Glomerular visceral epithelial cell (primary cell): ENCODE results near the gene SLC45A3.
A peak's percentile ranks its signal among the peaks of the same experiment; 100 is the strongest.
"Not testable (repeated sequence)": the region's sequence is repeated elsewhere in the genome, so short reads cannot be mapped to it uniquely, and the experiment has no call there.

Experiments
- DNase-seq: peaks from one replicate; pipeline ENCODE4 v3.0.0-alpha.2; 2016; ENCODE audit errors: extremely low spot score

Gene SLC45A3

DNA sequence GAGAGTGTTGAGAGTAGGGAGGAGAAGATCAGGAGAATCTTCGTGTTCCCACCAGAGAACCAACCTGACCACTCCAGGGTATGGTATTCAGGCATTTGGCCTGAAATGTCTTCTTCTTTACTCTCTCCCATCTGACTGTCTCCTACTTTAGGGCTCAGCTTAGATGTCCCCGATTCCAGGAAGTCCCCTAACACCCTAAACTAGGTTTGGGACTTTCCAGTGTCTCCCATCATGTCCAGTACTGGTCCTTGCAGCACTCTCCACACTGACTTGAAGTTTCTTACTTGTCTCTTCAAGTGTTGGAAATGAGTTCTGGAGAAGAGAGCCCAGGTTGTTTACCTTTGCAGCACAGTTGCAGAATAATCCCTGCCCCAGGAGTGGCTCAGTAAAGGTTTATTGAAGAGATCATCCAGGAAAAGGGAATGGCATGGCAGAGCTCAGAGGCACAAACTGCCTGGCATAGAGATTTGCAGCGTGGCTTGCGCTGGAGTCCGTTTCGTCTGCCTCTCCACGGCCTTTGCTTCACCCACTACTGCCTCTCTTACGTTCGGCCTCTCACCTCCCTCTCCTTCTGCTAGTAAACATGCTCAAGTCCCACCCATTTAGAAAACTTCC lies 42.3 kb downstream of the SLC45A3 start:
- no peak for DNase-seq

GRCh38 chr1:205636732-205637131 lies 43.6 kb downstream of the SLC45A3 start:
- DNase-seq, result no peak

- DNase-seq, result not testable (repeated sequence)
Observed at GRCh38 chr1:205636138-205636530, 44.2 kb downstream of the SLC45A3 start.

- DNase-seq, result no peak
Observed at GRCh38 chr1:205633421-205633976, 46.8 kb downstream of the SLC45A3 start.

GRCh38 chr1:205632669-205633169 lies 47.6 kb downstream of the SLC45A3 start:
- DNase-seq, result no peak

- peak; percentile 98 for DNase-seq
Observed at GRCh38 chr1:205631768-205632668, 48.3 kb downstream of the SLC45A3 start, which contains the start of gene ELK4. Gene ELK4 (minus strand): TSS chr1:205632011. CDS start chr1:205623882, 8,129 bp downstream.

- peak; percentile 88 for DNase-seq
Observed at GRCh38 chr1:205631010-205631767, 49.1 kb downstream of the SLC45A3 start.

- no peak for DNase-seq
Observed at GRCh38 chr1:205630651-205631009, 49.7 kb downstream of the SLC45A3 start.

- peak; percentile 25 for DNase-seq
Observed at GRCh38 chr1:205630241-205630640, 50.1 kb downstream of the SLC45A3 start.

- DNase-seq, result peak; percentile 11
Observed at GRCh38 chr1:205629751-205630150, 50.6 kb downstream of the SLC45A3 start.

GRCh38 chr1:205627956-205628355 lies 52.4 kb downstream of the SLC45A3 start:
- DNase-seq, result no peak

GRCh38 chr1:205626216-205626615 lies 54.1 kb downstream of the SLC45A3 start:
- no peak for DNase-seq

DNA sequence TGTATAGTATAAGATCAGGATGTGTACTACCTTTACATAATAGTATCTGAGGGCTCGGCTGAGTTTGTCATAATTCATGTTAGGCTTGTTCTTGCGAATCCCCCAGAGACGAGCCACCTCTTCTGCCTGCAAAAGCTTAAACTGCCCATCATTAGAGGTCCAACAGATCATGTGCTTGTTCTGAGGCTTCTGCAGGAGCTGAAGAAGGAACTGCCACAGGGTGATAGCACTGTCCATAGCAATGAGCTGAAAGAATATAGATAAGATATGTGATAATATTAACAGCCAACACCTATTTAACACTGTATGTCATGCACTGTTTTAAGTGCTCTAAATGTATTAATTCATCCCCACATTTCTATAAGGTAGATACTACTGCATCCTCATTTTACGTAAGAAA lies 56.7 kb downstream of the SLC45A3 start:
- no peak for DNase-seq

GRCh38 chr1:205620269-205620668 lies 60.0 kb downstream of the SLC45A3 start:
- DNase-seq, result no peak

DNA sequence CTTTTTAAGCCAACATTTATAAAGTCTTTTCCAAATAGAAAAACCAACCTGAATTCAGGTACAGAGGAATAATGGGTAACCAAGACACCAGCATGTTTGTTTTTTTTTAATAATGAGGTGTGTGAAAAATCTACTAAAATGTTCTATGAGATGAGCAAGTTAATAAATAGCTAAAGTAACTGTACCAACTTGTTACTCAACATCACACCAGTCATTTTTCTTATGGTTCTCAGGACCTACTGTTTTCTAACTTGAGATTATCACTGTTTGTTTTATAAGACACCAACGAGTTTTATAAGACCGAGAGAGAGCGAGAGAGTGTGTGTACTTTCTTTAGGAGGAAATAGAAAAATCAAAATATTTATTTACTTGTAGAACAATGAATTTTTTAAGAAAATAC lies 60.9 kb downstream of the SLC45A3 start:
- no peak for DNase-seq

- DNase-seq, result no peak
Observed at GRCh38 chr1:205616563-205617293, 63.6 kb downstream of the SLC45A3 start.

DNA sequence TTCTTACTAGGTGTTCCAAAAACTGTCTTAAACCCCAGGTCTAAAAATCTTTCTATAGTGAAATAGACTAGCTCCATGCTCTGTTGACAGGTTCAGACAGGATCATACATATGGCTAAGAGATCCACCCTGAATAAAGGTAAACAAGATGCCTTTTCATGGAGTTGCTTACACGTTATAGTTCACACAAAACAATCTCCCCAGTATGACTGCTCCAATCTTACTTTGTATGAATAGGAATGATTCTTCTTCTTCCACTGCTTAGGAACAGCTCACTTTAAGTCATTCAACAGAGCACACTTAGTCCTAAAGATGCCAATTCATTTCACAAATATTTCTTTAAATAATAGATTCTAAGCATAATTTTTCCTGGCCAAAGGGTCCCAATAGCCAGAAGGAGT lies 64.5 kb downstream of the SLC45A3 start:
- DNase-seq, result no peak

DNA sequence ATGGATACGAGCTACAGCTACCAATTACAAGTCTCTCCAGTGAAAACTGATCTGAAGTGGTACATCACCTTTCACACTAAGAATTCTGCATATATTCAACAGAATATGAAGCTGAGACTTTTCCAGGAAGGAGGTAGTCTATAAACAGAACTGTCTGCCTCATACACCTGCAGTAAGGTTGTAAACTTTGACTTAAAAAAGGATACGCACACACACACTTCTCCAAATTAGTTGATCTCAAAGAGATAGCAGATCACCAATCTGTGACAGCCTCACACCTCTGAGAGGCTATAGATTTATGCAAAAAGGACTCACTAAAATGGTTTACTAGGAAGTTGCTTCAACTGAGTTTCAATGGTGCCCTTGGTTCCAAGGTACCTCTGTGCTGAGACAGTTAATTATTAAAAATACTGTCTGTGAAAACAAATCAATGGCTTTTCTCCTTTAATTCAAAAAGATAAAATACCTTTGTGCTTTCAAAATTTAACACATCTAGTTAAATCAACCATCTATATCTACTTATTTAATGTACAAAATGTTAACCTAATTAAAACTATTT lies 66.4 kb downstream of the SLC45A3 start:
- DNase-seq, result no peak

GRCh38 chr1:205612556-205612955 lies 67.8 kb downstream of the SLC45A3 start:
- DNase-seq, result no peak

DNA sequence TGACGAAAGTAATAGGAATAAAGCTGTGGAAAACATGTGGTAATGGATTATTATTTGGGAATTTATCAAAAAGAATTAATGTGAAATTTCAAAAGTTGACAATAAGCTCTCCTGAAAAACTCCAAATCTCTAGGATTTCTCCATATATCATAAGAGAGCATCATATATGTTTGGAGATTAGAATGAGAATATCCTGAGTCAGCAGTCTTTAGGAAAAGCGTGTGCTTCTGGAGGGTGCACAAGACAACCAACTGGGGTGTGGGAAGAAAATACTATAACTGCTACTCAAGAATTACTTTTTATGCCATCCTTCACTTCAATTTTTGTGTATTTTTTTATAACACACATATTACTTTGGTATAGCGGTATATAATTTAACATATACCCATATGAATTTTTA lies 68.2 kb downstream of the SLC45A3 start:
- no peak for DNase-seq

DNA sequence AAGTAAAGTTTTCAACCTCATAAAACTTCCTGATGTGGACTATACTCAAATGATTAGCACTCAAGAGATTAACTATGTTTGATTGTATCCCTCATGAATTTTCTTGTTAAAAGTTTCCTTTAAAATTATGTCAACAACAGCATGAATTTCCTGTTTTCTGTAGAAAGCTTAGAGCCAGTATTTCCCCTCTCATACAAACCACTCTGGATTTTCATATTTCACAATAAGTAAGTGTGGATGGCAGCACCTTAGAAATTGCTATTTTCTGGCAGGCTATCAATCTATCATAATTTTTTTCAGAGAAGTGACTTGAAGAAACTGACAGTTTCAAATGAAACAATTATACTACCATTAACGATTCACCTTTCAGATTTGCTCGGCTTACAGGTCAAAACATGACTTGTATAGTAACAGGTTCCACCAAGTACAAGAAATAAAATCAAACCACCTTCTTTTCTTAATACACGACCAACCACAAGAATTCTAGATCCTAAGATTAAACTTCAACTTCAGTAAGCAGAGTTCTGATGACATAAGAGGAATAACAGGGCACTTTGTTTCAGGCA lies 69.3 kb downstream of the SLC45A3 start:
- DNase-seq, result no peak
